Activated naive CD8-positive, alpha-beta T cell treated with anti-CD3 and anti-CD28 coated beads, Interleukin-2, amount 50 U/mL, for 24 hours (primary cell): ENCODE data around the gene IFI30.
"Not testable (repeated sequence)": the region's sequence is repeated elsewhere in the genome, so short reads cannot be mapped to it uniquely, and the experiment has no call there.

ENCODE experiments used
- ATAC-seq: fragments of 150-1000 bp; cut with Tn5 transposase; one replicate; pipeline ENCODE4 v1.10.0; 2021
- DNase-seq: peaks from one replicate; pipeline ENCODE4 v3.0.0; 2021
- H3K27ac Mint-ChIP-seq: one replicate; pipeline ENCODE4 v1.8.0; 2021; ENCODE audit warnings: mild to moderate bottlenecking, mixed read lengths
- H3K27me3 Mint-ChIP-seq: one replicate; pipeline ENCODE4 v1.8.0; 2021; ENCODE audit warnings: mixed read lengths
- H3K36me3 Mint-ChIP-seq: one replicate; pipeline ENCODE4 v1.8.0; 2021; ENCODE audit warnings: low read depth, mixed read lengths
- H3K4me1 Mint-ChIP-seq: one replicate; pipeline ENCODE4 v1.8.0; 2021; ENCODE audit warnings: mixed read lengths
- H3K4me3 Mint-ChIP-seq: one replicate; pipeline ENCODE4 v1.8.0; 2021; ENCODE audit warnings: mild to moderate bottlenecking, moderate library complexity, mixed read lengths
- H3K9me3 Mint-ChIP-seq: one replicate; pipeline ENCODE4 v1.8.0; 2021; ENCODE audit warnings: mixed read lengths

Gene IFI30

GRCh38 chr19:18197941-18198340 lies 24.3 kb downstream of the IFI30 start:
- no peak overlapping the region for H3K4me3 Mint-ChIP-seq
- H3K27ac Mint-ChIP-seq, result no peak overlapping the region

GRCh38 chr19:18198374-18198773 lies 24.8 kb downstream of the IFI30 start:
- ATAC-seq (no peak), DNase-seq (no peak)
- Mint-ChIP-seq H3K4me1 (peaks cover 24% of the 10 kb centered on the region), H3K27me3 (no peaks in the 10 kb centered on the region), H3K27ac (no peak overlapping the region), H3K9me3 (no peaks in the 10 kb centered on the region), H3K4me3 (no peak overlapping the region), H3K36me3 (peaks cover 10% of the 10 kb centered on the region)

More at GRCh38 chr19:18197941-18198340, 24.3 kb downstream of the IFI30 start:
- peaks cover under 1% of the 10 kb centered on the region for H3K27me3 Mint-ChIP-seq
- ATAC-seq (no peak), DNase-seq (no peak)
- peaks cover 9% of the 10 kb centered on the region for H3K36me3 Mint-ChIP-seq
- H3K9me3 Mint-ChIP-seq, result no peaks in the 10 kb centered on the region
- H3K4me1 Mint-ChIP-seq, result peaks cover 22% of the 10 kb centered on the region

- peaks cover 2% of the 10 kb centered on the region for H3K27me3 Mint-ChIP-seq
- no peaks in the 10 kb centered on the region for H3K9me3 Mint-ChIP-seq
- H3K27ac Mint-ChIP-seq, result no peak overlapping the region
- H3K4me1 Mint-ChIP-seq, result peaks cover 30% of the 10 kb centered on the region
- peak overlapping the region; percentile 92 for H3K4me3 Mint-ChIP-seq
- ATAC-seq, result no peak
- DNase-seq, result no peak
- H3K36me3 Mint-ChIP-seq, result peaks cover 10% of the 10 kb centered on the region
These were observed 28.8 kb downstream of the IFI30 start for GRCh38 chr19:18202397-18202777.

GRCh38 chr19:18202778-18203407 lies 29.3 kb downstream of the IFI30 start:
- Mint-ChIP-seq H3K27ac (peak overlapping the region; percentile 83), H3K9me3 (no peaks in the 10 kb centered on the region), H3K4me1 (peaks cover 30% of the 10 kb centered on the region), H3K27me3 (peaks cover 2% of the 10 kb centered on the region), H3K36me3 (peaks cover 10% of the 10 kb centered on the region), H3K4me3 (peak overlapping the region; percentile 92)
- DNase-seq, result peak; percentile 45
- no peak for ATAC-seq

- DNase-seq (peak; percentile 51), ATAC-seq (peak; percentile 7)
- Mint-ChIP-seq H3K36me3 (peaks cover 5% of the 10 kb centered on the region), H3K4me1 (peaks cover 31% of the 10 kb centered on the region), H3K27ac (peak overlapping the region; percentile 83), H3K9me3 (no peaks in the 10 kb centered on the region), H3K27me3 (peaks cover 3% of the 10 kb centered on the region), H3K4me3 (peak overlapping the region; percentile 92)
These were observed 29.8 kb downstream of the IFI30 start for GRCh38 chr19:18203408-18203862.

GRCh38 chr19:18203863-18204393 lies 30.3 kb downstream of the IFI30 start, which contains the start of gene RAB3A:
Gene RAB3A, minus strand, starts transcription at chr19:18204042. Its CDS starts 1,302 bp downstream, at chr19:18202740.
- Mint-ChIP-seq H3K36me3 (peaks cover 4% of the 10 kb centered on the region), H3K9me3 (no peaks in the 10 kb centered on the region), H3K4me3 (peak within 1 kb of the TSS; percentile 92), H3K27ac (peak within 1 kb of the TSS; percentile 83), H3K27me3 (peaks cover 7% of the 10 kb centered on the region), H3K4me1 (peaks cover 33% of the 10 kb centered on the region)
- DNase-seq, result peak; percentile 100
- ATAC-seq, result peak; percentile 95

GRCh38 chr19:18204394-18205199 lies 31.0 kb downstream of the IFI30 start:
- DNase-seq (peak; percentile 55), ATAC-seq (peak; percentile 0)
- peaks cover 33% of the 10 kb centered on the region for H3K4me1 Mint-ChIP-seq
- peaks cover 7% of the 10 kb centered on the region for H3K27me3 Mint-ChIP-seq
- H3K4me3 Mint-ChIP-seq, result peak overlapping the region; percentile 92
- peaks cover 4% of the 10 kb centered on the region for H3K36me3 Mint-ChIP-seq
- H3K9me3 Mint-ChIP-seq, result no peaks in the 10 kb centered on the region
- peak overlapping the region; percentile 78 for H3K27ac Mint-ChIP-seq

- peak; percentile 65 for DNase-seq
- no peak overlapping the region for H3K27ac Mint-ChIP-seq
These were observed 31.7 kb downstream of the IFI30 start for GRCh38 chr19:18205200-18205892.

GRCh38 chr19:18206018-18206417 lies 32.4 kb downstream of the IFI30 start:
- DNase-seq (no peak), ATAC-seq (no peak)
- H3K27me3 Mint-ChIP-seq, result peaks cover 15% of the 10 kb centered on the region
- H3K36me3 Mint-ChIP-seq, result peaks cover 4% of the 10 kb centered on the region
- peaks cover 33% of the 10 kb centered on the region for H3K4me1 Mint-ChIP-seq
- no peak overlapping the region for H3K27ac Mint-ChIP-seq
- no peak overlapping the region for H3K4me3 Mint-ChIP-seq
- no peaks in the 10 kb centered on the region for H3K9me3 Mint-ChIP-seq

More at GRCh38 chr19:18205200-18205892, 31.7 kb downstream of the IFI30 start:
- H3K4me3 Mint-ChIP-seq, result peak overlapping the region; percentile 92
- no peak for ATAC-seq
- H3K9me3 Mint-ChIP-seq, result no peaks in the 10 kb centered on the region
- peaks cover 33% of the 10 kb centered on the region for H3K4me1 Mint-ChIP-seq
- H3K27me3 Mint-ChIP-seq, result peaks cover 14% of the 10 kb centered on the region
- H3K36me3 Mint-ChIP-seq, result peaks cover 4% of the 10 kb centered on the region

GRCh38 chr19:18208098-18208951 lies 34.7 kb downstream of the IFI30 start:
- no peak for ATAC-seq
- Mint-ChIP-seq H3K27ac (no peak overlapping the region), H3K27me3 (peaks cover 15% of the 10 kb centered on the region), H3K36me3 (no peaks in the 10 kb centered on the region), H3K4me3 (no peak overlapping the region), H3K4me1 (peaks cover 21% of the 10 kb centered on the region), H3K9me3 (no peaks in the 10 kb centered on the region)
- DNase-seq, result peak; percentile 67

- not testable (repeated sequence) for H3K4me3 Mint-ChIP-seq, DNase-seq, H3K27ac Mint-ChIP-seq, H3K36me3 Mint-ChIP-seq, ATAC-seq, H3K9me3 Mint-ChIP-seq
- Mint-ChIP-seq H3K27me3 (peaks cover 18% of the 10 kb centered on the region), H3K4me1 (peaks cover 11% of the 10 kb centered on the region)
These were observed 36.3 kb downstream of the IFI30 start for GRCh38 chr19:18209912-18210311.

- ATAC-seq (no peak), DNase-seq (no peak)
- H3K4me3 Mint-ChIP-seq, result no peak overlapping the region
- peaks cover 7% of the 10 kb centered on the region for H3K4me1 Mint-ChIP-seq
- H3K36me3 Mint-ChIP-seq, result no peaks in the 10 kb centered on the region
- H3K9me3 Mint-ChIP-seq, result no peaks in the 10 kb centered on the region
- no peak overlapping the region for H3K27ac Mint-ChIP-seq
- peaks cover 18% of the 10 kb centered on the region for H3K27me3 Mint-ChIP-seq
These were observed 38.1 kb downstream of the IFI30 start for GRCh38 chr19:18211683-18212082.

- no peak overlapping the region for H3K27ac Mint-ChIP-seq
- H3K36me3 Mint-ChIP-seq, result no peaks in the 10 kb centered on the region
- no peak for DNase-seq
- peaks cover 7% of the 10 kb centered on the region for H3K4me1 Mint-ChIP-seq
- peaks cover 11% of the 10 kb centered on the region for H3K27me3 Mint-ChIP-seq
- peak; percentile 56 for ATAC-seq
- H3K4me3 Mint-ChIP-seq, result no peak overlapping the region
- H3K9me3 Mint-ChIP-seq, result no peaks in the 10 kb centered on the region
These were observed 41.3 kb downstream of the IFI30 start for GRCh38 chr19:18214779-18215433.
